IMR-90 (cell line): ENCODE data around the gene PLA2G4B. TPM values are rescaled to one million over a fixed set of nuclear protein-coding genes. Genes with fewer than 3 reads are reported as not detected.

Experiments
- ATAC-seq: fragments of 200-7000 bp; cut with Tn5 transposase; 2 replicates; pipeline ENCODE4 v1.9.1; 2020; ENCODE audit warnings: low read depth, mild to moderate bottlenecking, moderate library complexity
- BruUV-seq: library from RNA; stranded (reverse); fragments of 400-500 nt; replicated peaks from 2 replicates; lab custom pipeline; 2021; lab: Mats Ljungman, UMichigan
- CTCF ChIA-PET: fragments of 300-600 bp; formaldehyde crosslinking; extraction: SDS; loops from one replicate; lab custom pipeline; 2021; ENCODE audit warnings: antibody characterized with exemption; lab: Yijun Ruan, JAX
- POLR2A ChIA-PET: fragments of 300-600 bp; sonication (Branson Sonifier 250); formaldehyde crosslinking; loops from one replicate; lab custom pipeline; 2022; ENCODE audit warnings: antibody characterized with exemption; ENCODE audit not compliant: unreplicated experiment; lab: Charles Lee
- DNase-seq: peaks from one replicate; pipeline ENCODE4 v3.0.0; 2013
- H2AFZ ChIP-seq: replicated peaks from 2 replicates; pipeline ENCODE3; 2013; ENCODE audit warnings: low read length, mild to moderate bottlenecking; ENCODE audit not compliant: poor library complexity
- H2AK5ac ChIP-seq: 2 replicates; pipeline ENCODE4 v1.6.1; 2013; ENCODE audit warnings: low read depth, low read length, inconsistent platforms
- H2AK9ac ChIP-seq: replicated peaks from 2 replicates; pipeline ENCODE3; 2013; ENCODE audit warnings: mild to moderate bottlenecking, low read depth, low read length, moderate library complexity; ENCODE audit not compliant: poor library complexity
- H2BK120ac ChIP-seq: 2 replicates; pipeline ENCODE4 v1.6.1; 2013; ENCODE audit warnings: low read depth, low read length, inconsistent platforms
- H2BK15ac ChIP-seq: 3 replicates; pipeline ENCODE4 v1.6.1; 2013; ENCODE audit warnings: low read depth, low read length, inconsistent platforms
- H2BK20ac ChIP-seq: 2 replicates; pipeline ENCODE4 v1.6.1; 2013; ENCODE audit warnings: low read depth, mild to moderate bottlenecking, inconsistent platforms, low read length, moderate library complexity
- H2BK5ac ChIP-seq: 2 replicates; pipeline ENCODE4 v1.6.1; 2013; ENCODE audit warnings: mild to moderate bottlenecking, low read depth, low read length, inconsistent platforms; ENCODE audit not compliant: poor library complexity, severe bottlenecking
- H3K14ac ChIP-seq: replicated peaks from 2 replicates; pipeline ENCODE4 v1.6.1; 2013; ENCODE audit warnings: low read depth, low read length, inconsistent platforms
- H3K18ac ChIP-seq: 2 replicates; pipeline ENCODE4 v1.6.1; 2013; ENCODE audit warnings: low read depth, low read length, control low read depth
- H3K23ac ChIP-seq: 2 replicates; pipeline ENCODE4 v1.6.1; 2013; ENCODE audit warnings: low read depth, low read length, inconsistent platforms
- H3K27ac ChIP-seq: 2 replicates; pipeline ENCODE4 v1.5.1; 2013; ENCODE audit warnings: mild to moderate bottlenecking, control low read depth, low read length; ENCODE audit not compliant: insufficient read depth
- H3K27me3 ChIP-seq: 2 replicates; pipeline ENCODE4 v1.6.1; 2013; ENCODE audit warnings: low read length; ENCODE audit not compliant: control insufficient read depth, insufficient read depth
- H3K36me3 ChIP-seq: 2 replicates; pipeline ENCODE4 v1.6.1; 2013; ENCODE audit warnings: low read length, mixed read lengths; ENCODE audit not compliant: control insufficient read depth, insufficient read depth
- H3K4ac ChIP-seq: 2 replicates; pipeline ENCODE4 v1.6.1; 2013; ENCODE audit warnings: low read depth, low read length, inconsistent platforms
- H3K4me1 ChIP-seq: 2 replicates; pipeline ENCODE4 v1.6.1; 2013; ENCODE audit warnings: low read length, mixed read lengths; ENCODE audit not compliant: control insufficient read depth, insufficient read depth
- H3K4me2 ChIP-seq: 2 replicates; pipeline ENCODE4 v1.6.1; 2013; ENCODE audit warnings: low read depth, mild to moderate bottlenecking, control low read depth, low read length, moderate library complexity
- H3K4me3 ChIP-seq: 2 replicates; pipeline ENCODE4 v1.5.1; 2013; ENCODE audit warnings: low read depth, mild to moderate bottlenecking, control low read depth, low read length, moderate library complexity; ENCODE audit not compliant: insufficient read depth
- H3K56ac ChIP-seq: 2 replicates; pipeline ENCODE4 v1.6.1; 2013; ENCODE audit warnings: low read length, inconsistent platforms; ENCODE audit not compliant: insufficient read depth; ENCODE audit errors: extremely low read depth
- H3K79me1 ChIP-seq, 2 experiments: 2 replicates each; pipeline ENCODE4 v1.6.1; 2013; ENCODE audit warnings: low read length in 2 of 2, inconsistent platforms in 1 of 2, low read depth in 1 of 2
- H3K9ac ChIP-seq: 2 replicates; pipeline ENCODE4 v1.6.1; 2013; ENCODE audit warnings: low read depth, low read length, control low read depth
- H3K9me1 ChIP-seq: 2 replicates; pipeline ENCODE4 v1.6.1; 2013; ENCODE audit warnings: low read length, inconsistent platforms; ENCODE audit not compliant: insufficient read depth
- H3K9me3 ChIP-seq: 2 replicates; pipeline ENCODE4 v1.6.1; 2013; ENCODE audit warnings: low read length; ENCODE audit not compliant: control insufficient read depth, insufficient read depth
- H4K20me1 ChIP-seq: 2 replicates; pipeline ENCODE4 v1.6.1; 2013; ENCODE audit warnings: low read length, inconsistent platforms; ENCODE audit not compliant: insufficient read depth
- H4K5ac ChIP-seq: 2 replicates; pipeline ENCODE4 v1.6.1; 2013; ENCODE audit warnings: mild to moderate bottlenecking, low read depth, low read length, control low read depth
- H4K8ac ChIP-seq, 2 experiments: 2 replicates each; pipeline ENCODE4 v1.6.1; 2013; ENCODE audit warnings: low read depth in 2 of 2, low read length in 2 of 2, control low read depth in 1 of 2, inconsistent platforms in 1 of 2
- H4K91ac ChIP-seq: 2 replicates; pipeline ENCODE4 v1.6.1; 2013; ENCODE audit warnings: low read depth, low read length, inconsistent platforms; ENCODE audit not compliant: insufficient read depth
- CEBPB ChIP-seq: IDR thresholded peaks from 2 replicates; pipeline ENCODE4 v1.6.1; 2012; ENCODE audit warnings: low read depth, low read length, improper control_type of control experiment
- CHD1 ChIP-seq: IDR thresholded peaks from 2 replicates; pipeline ENCODE4 v1.6.1; 2012; ENCODE audit warnings: low read depth, low read length, improper control_type of control experiment
- CTCF ChIP-seq: conservative IDR thresholded peaks from 2 replicates; pipeline ENCODE4 v1.5.1; 2012; ENCODE audit warnings: mild to moderate bottlenecking, low read depth, low read length, improper control_type of control experiment
- FOS ChIP-seq: fragments of 150-350 bp; IDR thresholded peaks from 2 replicates; pipeline ENCODE4 v1.6.1; 2016; ENCODE audit warnings: low read depth, low read length
- MAFK ChIP-seq: IDR thresholded peaks from 2 replicates; pipeline ENCODE4 v1.6.1; 2012; ENCODE audit warnings: low read depth, low read length, improper control_type of control experiment
- MXI1 ChIP-seq: IDR thresholded peaks from 2 replicates; pipeline ENCODE4 v1.6.1; 2012; ENCODE audit warnings: low read depth, mild to moderate bottlenecking, low read length, moderate library complexity, borderline replicate concordance
- NFE2L2 ChIP-seq: fragments of 150-350 bp; IDR thresholded peaks from 2 replicates; pipeline ENCODE4 v1.6.1; 2016; ENCODE audit warnings: low read depth, mild to moderate bottlenecking, low read length
- RCOR1 ChIP-seq: IDR thresholded peaks from 2 replicates; pipeline ENCODE4 v1.6.1; 2012; ENCODE audit warnings: mild to moderate bottlenecking, low read length, improper control_type of control experiment; ENCODE audit not compliant: insufficient replicate concordance
- RFX5 ChIP-seq: IDR thresholded peaks from 2 replicates; pipeline ENCODE4 v1.8.0; 2012; ENCODE audit warnings: low read depth, mild to moderate bottlenecking, low read length, moderate library complexity
- WGBS, 2 experiments: methylation state at CpG; one replicate each; pipeline versions ENCODE4 v1.1.5 to v1.1.7; 2013; ENCODE audit warnings: missing lambda C conversion rate in 2 of 2; ENCODE audit not compliant: insufficient read length in 1 of 2; ENCODE audit errors: extremely low coverage in 2 of 2; 5-methylcytosine and 5-hydroxymethylcytosine counted together
- dilution Hi-C: fragments of 300-500 bp; cut with HindIII; formaldehyde crosslinking; loops from one replicate; pipeline ENCODE4 v1.14.3; 2018; ENCODE audit warnings: low sequenced_read_pairs; ENCODE audit not compliant: unreplicated experiment
- in situ Hi-C: fragments of 300-500 bp; cut with MboI; formaldehyde crosslinking; loops from 3 replicates; pipeline ENCODE4 v1.14.3; 2019; ENCODE audit warnings: low sequenced_read_pairs, inconsistent platforms, mixed read lengths
- intact Hi-C: fragments of 100-400 bp; cut with micrococcal nuclease; formaldehyde crosslinking; loops from 2 replicates; pipeline ENCODE4 v1.10.0; 2022
- polyA plus RNA-seq, 3 experiments: library from polyadenylated mRNA; depleted of rRNA; stranded (reverse); fragments of >200 nt; gene quantifications; 2 replicates each; pipeline ENCODE4 v1.2.3, GENCODE V29; 2012; ENCODE audit warnings: low replicate concordance in 1 of 3
- total RNA-seq: library from RNA; depleted of rRNA; stranded (reverse); fragments of >200 nt; gene quantifications from 2 replicates; pipeline ENCODE4 v1.2.3, GENCODE V29; 2012

Gene PLA2G4B
- total and polyA plus RNA-seq, 2 of the 4 experiments (the other 2 are of a cell fraction) = 0.18 to 3.1 TPM

GRCh38 chr15:41882689-41883483 lies 44.2 kb downstream of the PLA2G4B start:
- no peak overlapping the region for H2AFZ ChIP-seq
- H2BK120ac ChIP-seq = no peak overlapping the region
- no peak overlapping the region for H2BK20ac ChIP-seq
- H3K27me3 ChIP-seq = peaks cover 30% of the 10 kb centered on the region
- no peak overlapping the region for H2AK5ac ChIP-seq
- ATAC-seq = no peak
- no peak overlapping the region for H3K9ac ChIP-seq
- H3K9me1 ChIP-seq = no peaks in the 10 kb centered on the region
- no peak overlapping the region for H3K4me3 ChIP-seq
- 0 out of 2 replicates have a peak, but pooled peaks cover 2% of the 10 kb centered on the region for H3K4me1 ChIP-seq
- no peak overlapping the region for H3K14ac ChIP-seq
- no TSS peak for BruUV-seq
- in situ Hi-C loops = no loop called here
- H3K4me2 ChIP-seq = no peak overlapping the region
- CTCF ChIA-PET = interaction anchor here (0.6 to 1.6 kb wide), 2 partner anchors 12 to 121 kb away, joined by 4 read pairs; no protein-coding TSS in a partner anchor
- TF ChIP-seq MXI1 (no peak), NFE2L2 (no peak), RCOR1 (no peak), FOS (no peak), CTCF (no peak), CHD1 (no peak), MAFK (no peak), RFX5 (no peak), CEBPB (no peak)
- H4K5ac ChIP-seq = no peak overlapping the region
- POLR2A ChIA-PET = no interaction called here
- H3K27ac ChIP-seq = no peak overlapping the region
- no peak for DNase-seq
- no peak overlapping the region for H3K18ac ChIP-seq
- dilution Hi-C loops = no loop called here
- H2AK9ac ChIP-seq = no peak overlapping the region
- H3K23ac ChIP-seq = no peak overlapping the region
- H3K4ac ChIP-seq = no peak overlapping the region
- no peak overlapping the region for H2BK5ac ChIP-seq
- H3K79me1 ChIP-seq = no peaks in the 10 kb centered on the region
- no peak overlapping the region for H2BK15ac ChIP-seq
- H4K91ac ChIP-seq = no peak overlapping the region
- 85% methylated on average over 4 of the region's 14 CpGs; no CpG with 5 or more reads in 1 of the 2 experiments for WGBS, 2 experiments
- no peak overlapping the region for H3K56ac ChIP-seq
- no peaks in the 10 kb centered on the region for H3K9me3 ChIP-seq
- intact Hi-C loops = no loop called here
- peaks cover 9% of the 10 kb centered on the region; the same call in 1 of the 2 replicates for H4K20me1 ChIP-seq
- no peak overlapping the region for H4K8ac ChIP-seq
- H3K36me3 ChIP-seq = no peaks in the 10 kb centered on the region
